ENCODE data around the gene PITRM1.
A peak's percentile ranks its signal among the peaks of the same experiment; 100 is the strongest.
"Not testable (repeated sequence)": the region's sequence is repeated elsewhere in the genome, so short reads cannot be mapped to it uniquely, and the experiment has no call there.

PITRM1 gene

GRCh38 chr10:3198900-3199299 lies 26.3 kb upstream of the PITRM1 start:
- DNase-seq: no peak

DNA sequence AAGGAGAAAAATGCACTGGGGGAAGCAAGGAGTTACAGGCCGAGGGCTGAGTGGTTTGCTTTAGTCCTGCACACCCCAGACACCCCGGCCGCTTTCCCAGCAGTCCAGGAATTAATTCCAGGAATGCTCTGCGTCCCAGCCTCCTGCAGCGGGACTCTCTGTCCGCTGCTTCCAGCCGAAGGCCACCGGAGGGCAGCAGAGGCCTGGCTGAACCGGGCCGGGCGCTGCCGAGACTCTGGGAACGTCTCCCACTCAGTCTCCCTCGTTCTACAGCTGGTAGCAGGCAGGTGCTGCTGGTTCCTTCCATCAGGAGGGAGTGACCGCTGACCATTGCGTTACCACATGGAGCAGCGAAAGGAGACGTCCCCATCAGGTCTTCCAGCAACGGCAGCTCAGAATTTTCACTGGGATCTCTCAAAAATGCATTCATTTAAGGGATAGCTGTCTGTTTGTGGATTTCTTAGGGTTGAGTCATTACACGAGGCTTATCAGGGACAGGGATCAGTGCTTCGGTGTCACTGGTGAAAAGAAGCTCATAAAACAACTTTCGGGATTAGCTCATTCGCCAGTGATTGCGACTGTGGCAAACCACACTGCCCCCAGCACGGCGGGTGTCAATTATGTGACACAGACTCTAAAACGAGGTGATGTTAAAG lies 24.9 kb upstream of the PITRM1 start:
- DNase-seq: peak; percentile 78

GRCh38 chr10:3196958-3197347 lies 24.4 kb upstream of the PITRM1 start:
- DNase-seq: no peak

- no peak for DNase-seq
These were observed 23.9 kb upstream of the PITRM1 start for GRCh38 chr10:3196482-3196881.

DNA sequence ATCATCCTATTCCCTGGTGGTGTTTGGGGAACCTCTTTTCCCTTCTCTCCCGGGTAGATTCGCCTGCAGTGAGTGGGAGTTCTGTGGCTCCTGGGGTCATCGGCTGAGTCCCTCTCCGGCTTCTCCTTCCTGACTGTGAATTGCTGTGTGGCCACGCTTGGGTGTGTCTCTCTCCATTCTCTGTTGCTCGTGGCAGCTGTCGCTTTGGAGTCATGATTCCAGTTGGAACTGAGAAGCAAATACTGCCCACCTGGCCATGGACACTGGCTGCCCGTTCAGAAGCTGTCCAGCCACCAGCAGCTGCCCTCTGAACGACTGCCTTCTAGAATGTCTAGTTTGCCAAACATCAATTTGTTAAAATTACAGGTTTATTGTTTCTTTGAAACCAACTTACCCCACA lies 23.1 kb upstream of the PITRM1 start:
- DNase-seq: no peak

- DNase-seq: no peak
These were observed 22.7 kb upstream of the PITRM1 start for GRCh38 chr10:3195286-3195685.

- DNase-seq: no peak
These were observed 22.3 kb upstream of the PITRM1 start for GRCh38 chr10:3194871-3195270.

DNA sequence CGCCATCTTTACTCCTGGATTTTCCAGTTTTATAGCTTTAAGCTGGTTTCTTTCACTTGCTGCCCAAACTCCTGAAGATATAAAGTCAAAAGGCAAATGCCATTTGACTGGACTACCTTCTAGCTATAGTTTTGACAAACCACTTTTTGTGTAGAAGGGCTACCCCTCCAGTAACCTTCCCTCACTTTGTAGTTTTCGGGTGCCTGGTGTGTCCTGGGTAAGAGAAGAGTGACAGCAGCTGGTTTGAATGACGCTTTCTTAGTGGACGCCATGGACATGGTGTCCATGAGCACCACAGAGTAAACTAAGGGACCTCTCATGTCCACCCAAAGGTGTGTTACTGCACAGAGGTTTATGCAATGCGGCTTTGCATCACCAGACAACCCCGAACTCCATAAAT lies 21.2 kb upstream of the PITRM1 start:
- DNase-seq: no peak

DNA sequence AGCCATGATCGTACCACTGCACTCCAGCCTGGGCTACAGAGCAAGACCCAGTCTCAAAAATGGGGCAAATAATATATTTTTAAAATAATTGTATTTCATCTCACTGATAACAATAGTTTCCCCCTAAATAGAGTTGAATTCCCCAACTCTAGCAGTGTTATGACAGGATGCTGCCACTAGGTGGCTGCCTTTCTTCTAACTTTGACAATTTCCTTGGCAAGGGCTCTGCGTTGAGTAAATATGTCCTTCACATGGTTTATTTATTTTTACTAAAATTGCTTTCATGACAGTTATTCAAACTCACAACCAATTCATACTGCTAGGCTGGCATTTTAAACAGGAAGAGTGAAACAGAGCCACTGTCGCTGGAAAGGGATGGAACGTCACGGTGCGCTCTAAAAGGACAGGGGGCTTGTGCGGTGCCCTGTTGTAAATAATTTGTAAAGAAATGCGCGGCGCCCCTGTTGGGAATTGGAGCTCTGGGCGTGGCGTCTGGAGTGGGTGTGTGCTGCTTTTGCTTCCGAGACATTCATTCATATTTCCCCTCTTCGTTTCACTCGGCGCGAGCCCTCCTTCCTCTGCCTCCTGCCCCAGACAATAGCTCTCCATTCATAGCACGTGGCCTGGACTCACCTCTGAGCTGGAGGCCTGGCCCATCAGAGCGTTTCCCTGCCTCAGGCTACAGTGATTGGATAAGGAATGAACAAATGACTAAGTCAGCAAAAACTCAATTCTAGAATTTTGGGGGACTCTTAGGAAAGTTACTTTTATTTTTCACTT lies 20.5 kb upstream of the PITRM1 start:
- DNase-seq: peak; percentile 46

DNA sequence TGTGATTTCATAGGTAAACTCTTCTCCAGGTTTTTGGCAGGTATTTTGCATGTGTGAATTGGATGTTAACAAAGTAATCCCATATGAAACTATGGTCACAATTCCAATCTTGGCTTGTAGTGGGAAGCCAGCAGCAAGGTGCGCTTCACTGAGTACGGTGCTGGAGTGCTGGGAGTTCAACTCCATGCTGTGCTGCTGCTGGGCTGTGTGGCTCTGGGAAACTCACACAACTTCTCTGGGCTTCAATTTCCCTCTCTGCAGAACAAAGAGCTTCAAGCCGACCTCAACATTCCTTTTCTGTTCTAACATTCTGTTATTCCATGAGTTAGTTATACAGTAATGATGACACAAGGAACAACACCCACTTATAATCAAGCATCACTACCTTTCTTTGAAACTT lies 18.2 kb upstream of the PITRM1 start:
- no peak for DNase-seq

GRCh38 chr10:3187229-3187628 lies 14.6 kb upstream of the PITRM1 start:
- DNase-seq: not testable (repeated sequence)

- no peak for DNase-seq
These were observed 13.8 kb upstream of the PITRM1 start for GRCh38 chr10:3186368-3186767.

GRCh38 chr10:3185386-3185785 lies 12.8 kb upstream of the PITRM1 start:
- no peak for DNase-seq

- DNase-seq: peak; percentile 46
These were observed 7.9 kb upstream of the PITRM1 start for GRCh38 chr10:3180355-3181025.

DNA sequence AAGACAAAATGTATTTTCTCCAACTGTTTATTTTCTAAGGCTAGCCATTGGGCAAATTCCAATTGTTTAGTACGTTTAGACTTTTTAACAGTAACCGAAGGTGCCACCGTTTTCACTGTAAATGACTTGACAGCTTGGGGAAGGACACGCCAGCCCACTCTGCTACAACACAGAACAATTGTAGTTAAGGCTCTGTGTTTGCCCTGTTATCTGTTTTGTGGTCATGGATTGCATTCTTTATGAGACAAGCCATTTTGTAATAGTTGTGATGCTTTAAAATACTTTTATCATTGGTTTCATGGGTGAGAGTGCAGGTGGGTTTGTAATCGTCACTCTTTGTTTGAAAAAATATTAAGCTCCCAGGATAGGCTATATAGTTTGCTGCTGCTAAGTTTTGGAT lies 6.6 kb upstream of the PITRM1 start:
- no peak for DNase-seq

GRCh38 chr10:3178042-3178441 lies 5.5 kb upstream of the PITRM1 start:
- no peak for DNase-seq

DNA sequence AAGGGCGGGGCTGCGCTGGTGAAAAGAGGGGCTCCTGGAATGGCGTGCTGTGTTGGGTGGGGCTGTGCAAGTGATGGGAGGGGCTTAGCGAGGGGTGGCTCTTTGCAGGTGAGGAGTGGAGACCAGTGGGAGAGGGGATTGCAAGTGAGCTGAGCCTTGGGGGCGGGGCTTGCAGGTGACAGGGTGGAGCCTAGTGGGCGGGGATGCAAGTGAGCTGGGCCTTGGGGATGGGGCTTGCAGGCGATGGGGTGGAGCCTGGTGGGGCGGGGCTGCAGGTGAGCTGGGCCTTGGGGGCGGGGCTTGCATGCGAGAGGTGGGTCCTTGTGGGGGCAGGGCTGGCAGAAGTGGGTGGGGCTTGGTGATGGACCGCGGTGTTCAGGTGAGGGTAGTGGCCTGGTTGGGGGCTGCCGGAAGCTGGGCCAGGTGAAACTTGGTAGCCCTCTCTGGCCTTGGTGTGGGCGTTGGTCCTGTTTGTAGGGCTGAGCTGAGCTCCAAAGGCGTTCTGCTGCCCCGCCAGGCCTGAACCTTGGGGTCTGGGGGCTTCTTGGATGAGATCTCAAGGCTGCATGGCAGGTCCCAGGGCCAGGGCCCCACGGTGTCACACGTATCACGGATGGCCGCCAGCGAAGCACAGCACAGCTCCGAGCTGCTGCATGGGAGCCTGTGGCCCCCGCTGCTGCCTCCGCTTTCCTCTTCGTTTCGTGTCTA lies 743 bp upstream of the PITRM1 start:
- DNase-seq: peak; percentile 33

DNA sequence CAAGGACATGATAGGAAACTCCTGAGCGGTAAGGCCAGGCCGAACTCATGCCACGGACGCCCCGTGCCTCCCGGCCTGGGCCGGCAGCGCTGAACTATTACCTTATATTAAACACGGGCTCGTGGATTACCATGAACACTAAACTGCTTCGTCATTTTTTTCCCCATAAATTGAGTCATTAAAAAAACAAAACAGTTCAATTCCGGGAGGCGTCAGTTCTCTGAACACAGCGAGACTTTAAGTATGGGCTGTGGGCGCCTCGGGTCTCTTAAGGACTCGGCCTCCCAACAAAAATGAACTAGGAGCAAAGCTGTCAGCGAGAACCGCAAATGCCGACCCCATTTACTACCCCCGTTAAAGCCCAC lies 519 bp downstream of the PITRM1 start:
- DNase-seq: no peak

DNA sequence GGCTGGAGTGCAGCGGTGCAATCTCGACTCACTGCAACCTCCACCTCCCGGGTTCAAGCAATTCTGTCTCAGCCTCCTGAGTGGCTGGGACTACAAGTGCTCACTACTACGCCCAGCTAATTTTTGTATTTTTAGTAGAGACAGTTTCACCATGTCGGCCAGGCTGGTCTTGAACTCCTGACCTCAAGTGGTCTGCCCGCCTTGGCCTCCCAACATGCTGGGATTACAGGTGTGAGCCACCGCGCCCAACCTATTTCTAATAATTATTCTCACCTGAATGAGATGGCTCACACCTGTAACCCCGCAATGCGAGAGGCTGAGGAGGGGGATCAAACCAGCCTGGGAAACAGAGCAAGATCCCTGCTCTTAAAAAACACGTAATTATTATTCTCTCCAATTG lies 1.1 kb downstream of the PITRM1 start:
- not testable (repeated sequence) for DNase-seq

DNA sequence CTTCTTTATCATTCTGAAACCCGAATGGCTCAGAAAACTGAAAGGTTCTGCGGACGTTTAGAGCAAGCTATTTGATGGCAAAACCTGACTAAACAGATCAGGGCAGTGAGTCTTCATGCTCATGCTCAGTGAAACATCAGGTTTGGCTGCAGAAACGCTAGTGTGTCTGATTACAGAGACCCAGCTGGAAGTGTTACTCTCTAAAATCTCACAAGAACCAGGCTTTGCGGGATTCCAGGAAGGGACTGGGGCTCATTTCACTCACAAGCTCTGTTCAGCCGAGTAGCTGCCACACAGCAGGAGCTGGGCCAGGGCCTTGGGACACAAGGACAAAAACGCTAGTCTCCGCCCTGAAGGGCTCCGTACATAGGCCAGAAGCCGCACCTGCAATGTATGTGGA lies 2.9 kb downstream of the PITRM1 start:
- no peak for DNase-seq

- DNase-seq: no peak
These were observed 3.3 kb downstream of the PITRM1 start for GRCh38 chr10:3169271-3169670.

GRCh38 chr10:3167611-3168330 lies 4.8 kb downstream of the PITRM1 start:
- no peak for DNase-seq
